PFSK-1 (cell line): ENCODE measurements around the gene IL36B.

Experiments
- FOXP2 ChIP-seq: optimal IDR thresholded peaks from 2 replicates; pipeline ENCODE3; 2011; ENCODE audit warnings: borderline replicate concordance, control low read depth, inconsistent platforms; ENCODE audit not compliant: insufficient read depth; ENCODE audit errors: extremely low read length, extremely low read depth
- POLR2AphosphoS5 ChIP-seq: IDR thresholded peaks from 2 replicates; pipeline ENCODE4 v1.6.1; 2012; ENCODE audit warnings: low read depth, mild to moderate bottlenecking, control low read depth, low read length, moderate library complexity
- REST ChIP-seq, 2 experiments: IDR thresholded peaks; 2 replicates each; pipeline versions ENCODE4 v1.6.1 to v1.8.0; 2011 to 2012; ENCODE audit warnings: low read depth in 2 of 2, low read length in 2 of 2, control low read depth in 1 of 2, inconsistent platforms in 1 of 2, mild to moderate bottlenecking in 1 of 2, moderate library complexity in 1 of 2; ENCODE audit not compliant: insufficient read depth in 1 of 2
- SIN3A ChIP-seq: IDR thresholded peaks from 2 replicates; pipeline ENCODE4 v1.6.1; 2012; ENCODE audit warnings: mild to moderate bottlenecking, low read length, moderate library complexity, borderline replicate concordance; ENCODE audit not compliant: insufficient read depth
- TAF1 ChIP-seq: IDR thresholded peaks from 2 replicates; pipeline ENCODE4 v1.6.1; 2012; ENCODE audit warnings: low read length, control low read depth, borderline replicate concordance; ENCODE audit not compliant: insufficient read depth

IL36B gene

GRCh38 chr2:113054066-113054465 lies 1.4 kb upstream of the IL36B start:
- no peak for TF ChIP-seq REST (IDR thresholded peaks at IDR 0.05; ENCODE audit: insufficient read depth in 1 of 2, low read depth in 2 of 2, low read length in 2 of 2)
- no peak for TF ChIP-seq SIN3A
- no peak for TF ChIP-seq FOXP2
- no peak for TF ChIP-seq POLR2AphosphoS5
- TF ChIP-seq TAF1, result no peak

- TF ChIP-seq SIN3A, result no peak
- no peak for TF ChIP-seq POLR2AphosphoS5
- no peak for TF ChIP-seq TAF1
- no peak for TF ChIP-seq REST (IDR thresholded peaks at IDR 0.05; ENCODE audit: insufficient read depth in 1 of 2, low read depth in 2 of 2, low read length in 2 of 2)
- no peak for TF ChIP-seq FOXP2
Observed at GRCh38 chr2:113053666-113054065, 999 bp upstream of the IL36B start.

- no peak for TF ChIP-seq REST (IDR thresholded peaks at IDR 0.05; ENCODE audit: insufficient read depth in 1 of 2, low read depth in 2 of 2, low read length in 2 of 2)
Observed at GRCh38 chr2:113050921-113051895, 1.5 kb downstream of the IL36B start.

GRCh38 chr2:113046465-113046864 lies 6.2 kb downstream of the IL36B start:
- TF ChIP-seq POLR2AphosphoS5, result no peak
- TF ChIP-seq TAF1, result no peak
- no peak for TF ChIP-seq REST (IDR thresholded peaks at IDR 0.05; ENCODE audit: insufficient read depth in 1 of 2, low read depth in 2 of 2, low read length in 2 of 2)
- TF ChIP-seq SIN3A, result no peak
- no peak for TF ChIP-seq FOXP2

GRCh38 chr2:113041871-113042270 lies 10.8 kb downstream of the IL36B start:
- TF ChIP-seq TAF1 (no peak), POLR2AphosphoS5 (no peak)
